ENCODE results near the gene FAM53B.

FAM53B gene

DNA sequence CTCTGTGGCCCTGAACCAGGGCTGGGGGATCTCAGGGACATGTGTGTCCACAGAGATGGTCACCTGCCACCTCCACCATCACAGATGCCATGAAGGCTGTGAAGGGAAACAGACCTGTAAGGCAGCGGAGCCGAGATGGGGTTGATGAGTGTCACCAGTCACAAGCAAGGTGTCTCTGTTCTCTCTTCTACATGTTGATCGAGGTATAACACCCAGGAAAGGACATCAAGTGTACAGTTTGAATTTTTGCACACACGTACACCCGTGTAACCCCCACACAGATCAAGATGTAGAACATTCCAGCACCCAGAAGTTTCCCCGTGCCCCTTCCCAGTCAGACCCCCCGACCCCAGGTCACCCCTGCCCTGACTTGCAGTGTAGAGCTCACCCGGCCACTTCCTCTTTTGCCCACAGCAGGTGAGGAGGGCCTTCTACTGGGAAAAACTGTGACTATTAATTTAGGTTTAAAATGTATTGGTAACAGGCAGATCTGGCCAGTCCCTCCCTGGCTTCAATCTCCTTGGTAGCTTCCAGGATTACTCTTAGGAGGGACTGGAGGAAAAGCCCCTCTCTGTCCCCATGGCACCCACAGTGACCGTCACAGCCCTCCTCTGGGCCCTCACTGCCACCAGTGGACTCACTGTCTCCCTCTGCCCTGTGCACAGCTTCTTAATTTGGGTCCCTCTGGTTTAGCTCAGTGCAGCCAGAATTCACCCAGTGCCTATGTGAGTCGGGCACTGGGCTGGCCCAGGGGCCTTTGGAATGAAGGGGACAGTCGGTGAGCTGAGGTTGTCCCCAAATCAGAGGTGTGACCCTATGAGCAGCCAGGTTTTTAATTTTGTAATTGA lies 174.3 kb downstream of the FAM53B start:
- no peak for DNase-seq
